ENCODE results near the gene DYNLT3. TPM values are rescaled to one million over a fixed set of nuclear protein-coding genes. Genes with fewer than 3 reads are reported as not detected.
A peak's percentile ranks its signal among the peaks of the same experiment; 100 is the strongest.

The DYNLT3 gene
- total RNA-seq, 1 donor from 2014 or later: 19.9 TPM

DNA sequence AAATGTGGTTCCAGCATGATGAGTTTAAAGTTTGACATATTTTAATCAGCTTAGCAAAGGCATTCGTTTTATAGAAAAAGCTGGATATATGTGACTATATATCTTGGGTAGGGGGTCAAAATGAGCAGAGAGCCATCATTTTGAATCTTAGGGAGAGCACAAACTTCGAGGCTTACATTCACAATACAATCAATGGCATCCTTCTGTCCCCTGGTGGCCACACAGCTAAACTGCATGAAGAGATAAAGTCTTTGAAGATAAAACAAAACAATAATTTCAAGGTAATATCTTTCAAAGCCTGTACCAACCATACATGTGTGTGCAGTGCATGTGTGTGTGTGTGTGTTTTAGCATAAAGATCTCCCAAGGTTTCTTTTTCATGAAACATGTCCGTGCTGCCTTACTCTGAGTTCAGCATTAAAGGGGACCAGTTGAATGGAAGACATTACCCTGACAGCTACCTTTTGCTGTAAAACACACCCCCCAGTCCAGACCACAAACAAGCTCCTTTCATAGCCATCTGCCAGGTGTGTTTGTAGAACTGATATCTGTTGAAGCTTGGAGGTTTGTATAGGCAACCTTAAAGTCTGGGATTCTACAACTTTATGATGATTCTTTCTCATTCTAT, 22.0 kb downstream of the DYNLT3 start:
- H3K27me3 Mint-ChIP-seq (ENCODE audit: low read depth): no peaks in the 10 kb centered on the region
- peaks cover 20% of the 10 kb centered on the region for H3K4me1 Mint-ChIP-seq (ENCODE audit: low read depth)
- intact Hi-C loops (cut with micrococcal nuclease): loop anchor here (1.0 kb wide), 1 partner anchor 80 kb away; no protein-coding TSS in a partner anchor
- DNase-seq (ENCODE audit: low spot score): peak; percentile 20
- H3K27ac Mint-ChIP-seq: no peak overlapping the region
- H3K4me3 Mint-ChIP-seq (ENCODE audit: low read depth): no peak overlapping the region
- no peaks in the 10 kb centered on the region for H3K9me3 Mint-ChIP-seq
- no peaks in the 10 kb centered on the region for H3K36me3 Mint-ChIP-seq (ENCODE audit: low read depth)

DNA sequence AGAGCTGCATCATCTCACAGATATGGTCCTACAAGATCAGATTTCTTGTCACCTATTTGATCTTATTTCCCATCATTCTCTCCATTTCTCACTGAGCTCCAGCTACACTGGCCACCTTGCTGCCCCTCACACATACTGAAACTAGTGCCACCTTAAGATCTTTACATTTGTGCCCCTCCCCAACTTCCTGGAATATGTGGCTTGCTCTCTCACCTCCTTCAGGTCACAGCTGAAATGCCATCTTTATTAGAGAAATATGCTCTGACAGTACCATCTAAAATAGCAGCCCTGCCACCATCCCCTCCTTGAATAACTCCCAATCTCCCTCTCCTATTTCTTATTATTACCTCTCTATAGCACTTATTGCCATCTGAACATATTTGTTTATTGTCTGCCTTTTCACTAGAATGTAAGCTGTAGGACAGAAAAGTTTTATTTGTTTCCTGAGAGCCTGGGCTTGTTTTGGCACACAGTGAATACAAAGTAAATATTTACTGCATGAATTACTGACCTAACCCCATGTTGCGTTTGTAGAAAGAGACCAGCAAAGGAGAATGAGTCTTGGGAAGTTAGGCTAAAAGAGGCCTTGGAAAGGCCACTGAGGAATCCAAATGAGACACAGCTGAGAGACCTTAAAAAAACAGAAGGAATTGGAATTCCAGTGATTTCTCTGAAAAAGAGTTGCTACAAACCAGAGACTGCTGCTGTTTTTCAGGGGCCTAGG, 22.7 kb downstream of the DYNLT3 start:
- Mint-ChIP-seq H3K27ac (no peak overlapping the region), H3K4me3 (ENCODE audit: low read depth) (no peak overlapping the region), H3K9me3 (no peaks in the 10 kb centered on the region), H3K27me3 (ENCODE audit: low read depth) (no peaks in the 10 kb centered on the region), H3K36me3 (ENCODE audit: low read depth) (no peaks in the 10 kb centered on the region), H3K4me1 (ENCODE audit: low read depth) (peaks cover 18% of the 10 kb centered on the region)
- intact Hi-C loops (cut with micrococcal nuclease): loop anchor here (1.0 kb wide), 1 partner anchor 79 kb away; no protein-coding TSS in a partner anchor
- no peak for DNase-seq (ENCODE audit: low spot score)

DNA sequence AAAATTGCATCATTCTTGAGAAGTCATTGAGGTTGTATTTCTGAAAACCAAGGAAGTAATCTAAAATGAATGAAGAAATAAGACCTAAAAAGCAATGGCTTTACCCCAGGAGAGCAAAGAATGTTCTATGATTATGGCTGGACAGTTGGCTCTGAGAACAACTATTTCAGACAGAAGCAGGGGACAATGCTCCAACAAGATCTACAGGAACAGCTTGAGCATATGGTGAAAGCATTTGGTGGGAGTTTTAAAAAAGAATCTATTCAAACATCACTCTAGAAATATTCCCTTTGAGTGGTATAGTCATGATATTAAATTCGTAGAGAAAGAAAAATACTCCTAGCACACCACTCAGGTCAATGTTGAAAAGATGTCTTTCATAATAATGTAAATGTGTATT, 26.7 kb downstream of the DYNLT3 start:
- H3K4me1 Mint-ChIP-seq (ENCODE audit: low read depth): peaks cover 15% of the 10 kb centered on the region
- intact Hi-C loops (cut with micrococcal nuclease): no loop called here
- no peak overlapping the region for H3K4me3 Mint-ChIP-seq (ENCODE audit: low read depth)
- peaks cover 5% of the 10 kb centered on the region for H3K27me3 Mint-ChIP-seq (ENCODE audit: low read depth)
- H3K9me3 Mint-ChIP-seq: no peaks in the 10 kb centered on the region
- no peaks in the 10 kb centered on the region for H3K36me3 Mint-ChIP-seq (ENCODE audit: low read depth)
- no peak for DNase-seq (ENCODE audit: low spot score)
- H3K27ac Mint-ChIP-seq: no peak overlapping the region

DNA sequence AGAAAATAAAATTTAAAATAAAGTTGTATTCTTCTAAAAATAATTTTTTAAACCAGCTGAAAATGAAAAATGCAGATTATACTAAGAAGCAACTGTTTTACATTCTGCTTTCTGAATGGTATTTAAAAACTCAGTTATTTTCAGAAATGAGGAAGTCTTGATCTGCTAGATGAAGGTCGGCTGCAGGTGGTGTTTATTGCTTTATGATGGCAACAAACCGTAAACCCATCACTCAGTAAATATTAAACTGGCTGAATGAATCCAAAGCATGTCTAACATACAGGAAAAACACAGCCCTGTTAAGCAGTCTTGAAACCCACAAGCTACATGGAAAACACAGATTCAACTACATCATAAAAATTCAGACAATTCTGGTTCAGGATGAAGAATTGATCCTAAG, 29.3 kb downstream of the DYNLT3 start:
- peaks cover 5% of the 10 kb centered on the region for H3K27me3 Mint-ChIP-seq (ENCODE audit: low read depth)
- peaks cover 3% of the 10 kb centered on the region for H3K4me1 Mint-ChIP-seq (ENCODE audit: low read depth)
- DNase-seq (ENCODE audit: low spot score): no peak
- no peaks in the 10 kb centered on the region for H3K36me3 Mint-ChIP-seq (ENCODE audit: low read depth)
- H3K27ac Mint-ChIP-seq: no peak overlapping the region
- intact Hi-C loops (cut with micrococcal nuclease): no loop called here
- no peaks in the 10 kb centered on the region for H3K9me3 Mint-ChIP-seq
- H3K4me3 Mint-ChIP-seq (ENCODE audit: low read depth): no peak overlapping the region

DNA sequence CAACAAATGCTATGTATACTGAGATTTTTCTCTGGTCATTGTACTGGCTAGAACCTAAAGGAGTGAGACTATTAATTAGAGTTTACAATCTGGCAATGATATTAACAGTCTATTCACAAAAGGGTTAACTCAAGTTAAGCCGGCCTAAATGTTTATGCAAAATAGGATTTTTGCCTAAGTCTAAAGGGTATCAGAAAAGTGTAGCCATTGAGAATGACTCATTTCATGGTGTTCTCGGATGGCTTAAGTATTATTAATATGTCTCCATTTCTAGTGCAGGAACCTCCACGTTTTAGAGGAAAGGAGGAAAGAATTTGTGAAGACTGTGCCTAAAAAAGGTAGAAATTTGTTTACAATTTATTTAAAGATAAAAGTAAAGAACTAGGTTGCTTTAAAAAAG, 29.8 kb downstream of the DYNLT3 start:
- Mint-ChIP-seq H3K27me3 (ENCODE audit: low read depth) (peaks cover 5% of the 10 kb centered on the region), H3K9me3 (no peaks in the 10 kb centered on the region), H3K4me1 (ENCODE audit: low read depth) (peaks cover 3% of the 10 kb centered on the region), H3K4me3 (ENCODE audit: low read depth) (no peak overlapping the region), H3K36me3 (ENCODE audit: low read depth) (no peaks in the 10 kb centered on the region), H3K27ac (no peak overlapping the region)
- intact Hi-C loops (cut with micrococcal nuclease): no loop called here
- DNase-seq (ENCODE audit: low spot score): no peak

DNA sequence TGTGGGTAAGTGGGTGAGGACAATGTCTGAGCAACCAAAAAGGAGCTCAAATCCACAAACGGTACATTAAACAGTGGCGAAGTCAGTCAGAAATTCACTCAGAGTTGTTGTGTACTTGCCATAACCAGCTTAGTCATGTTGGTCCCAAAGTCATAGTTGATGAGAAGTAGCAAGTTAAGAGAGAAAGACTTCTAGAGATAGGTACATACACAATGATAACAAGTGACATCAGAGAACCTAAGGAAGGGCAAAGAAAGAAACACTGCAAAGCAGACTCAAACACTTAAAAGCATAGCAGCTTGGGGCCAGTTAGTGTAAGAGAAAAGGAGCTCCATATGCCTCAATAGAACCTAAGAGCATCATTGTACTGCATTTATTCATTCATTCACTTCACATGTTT, 30.2 kb downstream of the DYNLT3 start:
- Mint-ChIP-seq H3K4me3 (ENCODE audit: low read depth) (no peak overlapping the region), H3K27ac (no peak overlapping the region), H3K4me1 (ENCODE audit: low read depth) (peaks cover 4% of the 10 kb centered on the region), H3K36me3 (ENCODE audit: low read depth) (no peaks in the 10 kb centered on the region), H3K9me3 (no peaks in the 10 kb centered on the region), H3K27me3 (ENCODE audit: low read depth) (peaks cover 6% of the 10 kb centered on the region)
- DNase-seq (ENCODE audit: low spot score): no peak
- intact Hi-C loops (cut with micrococcal nuclease): no loop called here

DNA sequence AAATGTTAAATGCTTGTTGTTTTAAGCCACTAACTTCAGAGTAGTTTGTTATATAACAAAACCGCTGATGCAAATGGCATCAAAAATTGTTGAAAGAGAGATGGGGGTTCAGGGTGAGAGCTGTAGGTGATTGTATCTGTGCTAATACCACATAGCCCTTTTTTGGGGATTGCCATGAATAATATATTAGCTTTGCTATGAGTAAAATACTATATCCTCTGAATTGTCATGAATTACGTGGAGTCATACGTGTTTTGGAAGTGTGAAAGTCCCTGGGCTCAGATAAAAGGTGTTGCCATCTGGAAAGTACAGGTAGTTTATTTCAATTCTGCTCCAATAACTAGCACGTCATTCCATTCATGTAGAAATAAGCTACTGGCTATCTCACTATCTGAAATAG, 30.6 kb downstream of the DYNLT3 start:
- H3K4me3 Mint-ChIP-seq (ENCODE audit: low read depth): no peak overlapping the region

DNA sequence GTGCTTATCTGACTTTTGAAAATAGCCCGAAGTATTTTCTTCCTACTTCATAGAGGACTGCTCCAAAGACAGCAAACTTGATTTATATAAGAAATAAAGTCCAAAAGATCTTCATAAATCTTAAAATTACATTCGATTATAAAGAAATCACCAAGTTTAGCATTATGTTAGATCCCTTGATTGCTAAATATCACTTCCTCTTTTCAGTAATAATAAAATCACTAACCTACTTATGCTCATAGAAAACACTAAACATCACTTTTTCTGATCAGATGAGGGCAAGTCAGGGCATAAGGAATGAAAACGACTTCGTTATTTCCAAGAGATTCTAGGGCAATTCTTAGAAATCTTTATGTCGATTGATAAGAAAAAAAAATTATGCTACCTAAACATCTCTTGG, 32.0 kb downstream of the DYNLT3 start:
- peaks cover 10% of the 10 kb centered on the region for H3K4me1 Mint-ChIP-seq (ENCODE audit: low read depth)
- peaks cover 10% of the 10 kb centered on the region for H3K27me3 Mint-ChIP-seq (ENCODE audit: low read depth)
- no peak overlapping the region for H3K27ac Mint-ChIP-seq
- no peak for DNase-seq (ENCODE audit: low spot score)
- H3K36me3 Mint-ChIP-seq (ENCODE audit: low read depth): no peaks in the 10 kb centered on the region
- intact Hi-C loops (cut with micrococcal nuclease): no loop called here
- H3K4me3 Mint-ChIP-seq (ENCODE audit: low read depth): no peak overlapping the region
- H3K9me3 Mint-ChIP-seq: no peaks in the 10 kb centered on the region

More for the DNA sequence above, 30.6 kb downstream of the DYNLT3 start:
- intact Hi-C loops (cut with micrococcal nuclease): no loop called here
- no peak for DNase-seq (ENCODE audit: low spot score)
- Mint-ChIP-seq H3K4me1 (ENCODE audit: low read depth) (peaks cover 8% of the 10 kb centered on the region), H3K36me3 (ENCODE audit: low read depth) (no peaks in the 10 kb centered on the region), H3K27me3 (ENCODE audit: low read depth) (peaks cover 10% of the 10 kb centered on the region), H3K9me3 (no peaks in the 10 kb centered on the region), H3K27ac (no peak overlapping the region)

- intact Hi-C loops (cut with micrococcal nuclease): no loop called here
- Mint-ChIP-seq H3K27me3 (ENCODE audit: low read depth) (peaks cover 10% of the 10 kb centered on the region), H3K9me3 (no peaks in the 10 kb centered on the region)
Measured at GRCh38 chrX:37813570-37813969, 33.8 kb downstream of the DYNLT3 start.

DNA sequence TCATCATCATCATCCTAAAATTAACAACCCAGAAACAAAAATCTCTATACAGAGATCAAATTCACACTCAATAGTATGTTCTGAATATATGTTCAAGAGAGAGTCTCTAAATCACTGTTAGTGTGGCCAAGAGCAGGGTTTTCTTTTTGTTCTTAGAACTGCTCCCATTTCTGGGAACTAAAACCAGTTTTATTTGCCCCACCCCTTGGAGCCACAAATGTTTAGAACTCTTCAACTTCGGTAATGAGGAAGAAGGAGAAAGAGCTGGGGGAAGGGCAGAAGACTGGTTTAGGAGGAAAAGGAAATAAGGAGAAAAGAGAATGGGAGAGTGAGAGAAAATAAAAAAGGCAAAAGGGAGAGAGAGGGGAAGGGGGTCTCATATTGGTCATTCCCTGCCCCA, 35.3 kb downstream of the DYNLT3 start:
- H3K27me3 Mint-ChIP-seq (ENCODE audit: low read depth): peaks cover 8% of the 10 kb centered on the region
- intact Hi-C loops (cut with micrococcal nuclease): no loop called here
- no peak overlapping the region for H3K4me3 Mint-ChIP-seq (ENCODE audit: low read depth)
- H3K27ac Mint-ChIP-seq: no peak overlapping the region
- H3K36me3 Mint-ChIP-seq (ENCODE audit: low read depth): no peaks in the 10 kb centered on the region
- DNase-seq (ENCODE audit: low spot score): no peak
- peaks cover 10% of the 10 kb centered on the region for H3K4me1 Mint-ChIP-seq (ENCODE audit: low read depth)
- H3K9me3 Mint-ChIP-seq: no peaks in the 10 kb centered on the region

More at GRCh38 chrX:37813570-37813969, 33.8 kb downstream of the DYNLT3 start:
- DNase-seq (ENCODE audit: low spot score): no peak
- Mint-ChIP-seq H3K4me3 (ENCODE audit: low read depth) (no peak overlapping the region), H3K36me3 (ENCODE audit: low read depth) (no peaks in the 10 kb centered on the region), H3K27ac (no peak overlapping the region), H3K4me1 (ENCODE audit: low read depth) (peaks cover 10% of the 10 kb centered on the region)

GRCh38 chrX:37809970-37810369, 37.4 kb downstream of the DYNLT3 start:
- Mint-ChIP-seq H3K27ac (no peak overlapping the region), H3K4me1 (ENCODE audit: low read depth) (peaks cover 10% of the 10 kb centered on the region), H3K9me3 (no peaks in the 10 kb centered on the region), H3K4me3 (ENCODE audit: low read depth) (no peak overlapping the region), H3K36me3 (ENCODE audit: low read depth) (no peaks in the 10 kb centered on the region), H3K27me3 (ENCODE audit: low read depth) (peaks cover 4% of the 10 kb centered on the region)
- intact Hi-C loops (cut with micrococcal nuclease): no loop called here
- no peak for DNase-seq (ENCODE audit: low spot score)

- Mint-ChIP-seq H3K36me3 (ENCODE audit: low read depth) (no peaks in the 10 kb centered on the region), H3K4me1 (ENCODE audit: low read depth) (no peaks in the 10 kb centered on the region), H3K27ac (no peak overlapping the region), H3K4me3 (ENCODE audit: low read depth) (no peak overlapping the region), H3K9me3 (no peaks in the 10 kb centered on the region), H3K27me3 (ENCODE audit: low read depth) (peaks cover 3% of the 10 kb centered on the region)
- intact Hi-C loops (cut with micrococcal nuclease): no loop called here
- no peak for DNase-seq (ENCODE audit: low spot score)
Measured at GRCh38 chrX:37803057-37803456, 44.3 kb downstream of the DYNLT3 start.

- Mint-ChIP-seq H3K27ac (no peak overlapping the region), H3K36me3 (ENCODE audit: low read depth) (no peaks in the 10 kb centered on the region), H3K27me3 (ENCODE audit: low read depth) (peaks cover 3% of the 10 kb centered on the region), H3K9me3 (no peaks in the 10 kb centered on the region), H3K4me1 (ENCODE audit: low read depth) (no peaks in the 10 kb centered on the region), H3K4me3 (ENCODE audit: low read depth) (no peak overlapping the region)
- DNase-seq (ENCODE audit: low spot score): no peak
- intact Hi-C loops (cut with micrococcal nuclease): no loop called here
Measured at GRCh38 chrX:37802028-37802427, 45.3 kb downstream of the DYNLT3 start.

Measured in activated T-helper 2 cell treated with anti-CD3 and anti-CD28 coated beads, Interferon-gamma antibody, Interleukin-2, Interleukin-4, amounts not matched to agents 10 μg/mL and 5 μg/mL and 100 μg/mL, durations not matched to agents 14 hours and 24 hours and 36 hours (primary cell).